ENCODE data around the gene RASAL3. TPM values are rescaled to one million over a fixed set of nuclear protein-coding genes. Genes with fewer than 3 reads are reported as not detected.

The RASAL3 gene
- total and polyA plus RNA-seq, 11 donors: 0.42 to 9.1 (median 0.99) TPM

GRCh38 chr19:15432629-15433518 lies 31.5 kb downstream of the RASAL3 start:
- DNase-seq: peak; percentile 93 to 97 (median 95)
- no peaks in the 10 kb centered on the region for H3K27me3 ChIP-seq
- 1 to 2% (median 1%) methylated on average over 25 to 75 of the region's 75 CpGs for WGBS, 4 donors
- intact Hi-C loops (cut with DNase I): loop anchor here in 1 of 10 donors (5.0 kb wide), 1 partner anchor 56 kb away; the partner anchor contains the start of gene AKAP8
- TF ChIP-seq POLR2A (IDR thresholded peaks at IDR 0.05): peak in 1 of 2 donors; percentile 64
- no peak for TF ChIP-seq CTCF (IDR thresholded peaks at IDR 0.05)
- H3K4me3 ChIP-seq: peak overlapping the region; percentile 52 to 97 (median 86)
- peaks cover 3 to 45% (median 31%) of the 10 kb centered on the region in 12 donors for H3K4me1 ChIP-seq
- peak; percentile 68 to 92 (median 91) for ATAC-seq
- H3K9me3 ChIP-seq: no peaks in the 10 kb centered on the region
- H3K36me3 ChIP-seq: peaks cover 0 to 20% (median 7%) of the 10 kb centered on the region in 9 donors
- H3K27ac ChIP-seq: peak overlapping the region; percentile 87 to 99 (median 95)

- intact Hi-C loops (cut with DNase I): loop anchor here in 1 of 10 donors (5.0 kb wide), 1 partner anchor 55 kb away; the partner anchor contains the start of gene AKAP8
- Histone ChIP-seq H3K4me3 (peak overlapping the region; percentile 73 to 97 (median 86)), H3K4me1 (peaks cover 3 to 45% (median 31%) of the 10 kb centered on the region in 12 donors), H3K9me3 (no peaks in the 10 kb centered on the region), H3K27me3 (no peaks in the 10 kb centered on the region), H3K27ac (peak overlapping the region in 10 of 12 donors; percentile 42 to 78 (median 71)), H3K36me3 (peaks cover 0 to 28% (median 15%) of the 10 kb centered on the region in 9 donors)
- peak in 1 of 4 donors; percentile 0 for ATAC-seq
- no peak for TF ChIP-seq POLR2A (IDR thresholded peaks at IDR 0.05)
- no peak for TF ChIP-seq CTCF (IDR thresholded peaks at IDR 0.05)
- 0 to 1% (median 0%) methylated on average over 17 to 44 of the region's 44 CpGs for WGBS, 4 donors
- peak in 3 of 5 donors; percentile 26 to 61 (median 35) for DNase-seq
Observed at GRCh38 chr19:15432018-15432494, 32.3 kb downstream of the RASAL3 start.

GRCh38 chr19:15431396-15432017 lies 32.8 kb downstream of the RASAL3 start:
- intact Hi-C loops (cut with DNase I): loop anchor here in 1 of 10 donors (5.0 kb wide), 1 partner anchor 54 kb away; the partner anchor contains the start of gene AKAP8
- DNase-seq: peak in 1 of 5 donors; percentile 12

More at GRCh38 chr19:15431396-15432017, 32.8 kb downstream of the RASAL3 start:
- no peaks in the 10 kb centered on the region for H3K9me3 ChIP-seq
- H3K27ac ChIP-seq: peak overlapping the region in 10 of 12 donors; percentile 42 to 78 (median 71)
- 10 to 17% (median 13%) methylated on average over 7 of the region's 7 CpGs for WGBS, 4 donors
- H3K27me3 ChIP-seq: no peaks in the 10 kb centered on the region
- no peak for ATAC-seq
- TF ChIP-seq POLR2A (IDR thresholded peaks at IDR 0.05): no peak
- no peak for TF ChIP-seq CTCF (IDR thresholded peaks at IDR 0.05)
- peaks cover 3 to 45% (median 31%) of the 10 kb centered on the region in 12 donors for H3K4me1 ChIP-seq
- peaks cover 0 to 32% (median 20%) of the 10 kb centered on the region in 9 donors for H3K36me3 ChIP-seq
- peak overlapping the region; percentile 73 to 97 (median 86) for H3K4me3 ChIP-seq

All from heart left ventricle (tissue), 16 donors.